A549 (cell line): Measurements from ENCODE around the gene CHAF1A. TPM values are rescaled to one million over a fixed set of nuclear protein-coding genes. Genes with fewer than 3 reads are reported as not detected.

Experiments
- ATAC-seq, 2 experiments: fragments of 200-7000 bp in 1 of 2; fragments of >200 bp in 1 of 2; cut with Nextera tagmentation in 1 of 2; cut with Tn5 transposase in 1 of 2; 3 replicates each; pipeline versions ENCODE4 v1.8.0 to v1.9.1; 2018 to 2020; ENCODE audit warnings: mild to moderate bottlenecking in 1 of 2, moderate library complexity in 1 of 2
- CTCF ChIA-PET: fragments of 300-600 bp; sonication (Branson Sonifier 250); formaldehyde crosslinking; extraction: SDS; loops from one replicate; lab custom pipeline; 2021; ENCODE audit warnings: antibody characterized with exemption, inconsistent platforms; lab: Yijun Ruan, JAX
- POLR2A ChIA-PET: fragments of 350-600 bp; formaldehyde crosslinking; extraction: SDS; loops from one replicate; lab custom pipeline; 2021; ENCODE audit warnings: antibody characterized with exemption, inconsistent platforms; lab: Yijun Ruan, JAX
- DNase-seq, 2 experiments: peaks; one replicate each; pipeline versions ENCODE4 v3.0.0 to v3.0.0-alpha.2; 2011 to 2016; ENCODE audit warnings: low read depth in 1 of 2, low spot score in 1 of 2
- FAIRE-seq: peaks from 2 replicates; lab custom pipeline; 2011; peaks lifted over from hg19 to GRCh38; lab: Jason Lieb, UNC
- H3K27ac ChIP-seq, 2 experiments: fragments of >200 bp; sonication (Bioruptor Twin); formaldehyde crosslinking; 3 replicates each; pipeline ENCODE4 v1.5.1; 2016 to 2017
- H3K4me1 ChIP-seq: fragments of >200 bp; sonication (Bioruptor Twin); formaldehyde crosslinking; 3 replicates; pipeline ENCODE4 v1.6.1; 2016
- H3K4me2 ChIP-seq: fragments of >200 bp; sonication (Bioruptor Twin); formaldehyde crosslinking; 3 replicates; pipeline ENCODE4 v1.6.1; 2016
- H3K4me3 ChIP-seq: fragments of >200 bp; sonication (Bioruptor Twin); formaldehyde crosslinking; 3 replicates; pipeline ENCODE4 v1.5.1; 2016
- H3K9me3 ChIP-seq: fragments of >200 bp; sonication (Bioruptor Twin); formaldehyde crosslinking; 3 replicates; pipeline ENCODE4 v1.6.1; 2016
- BCL3 ChIP-seq: fragments of >200 bp; sonication (Bioruptor Twin); formaldehyde crosslinking; IDR thresholded peaks from 3 replicates; pipeline ENCODE4 v1.6.1; 2016
- CHD2 ChIP-seq: fragments of 150-350 bp; IDR thresholded peaks from 2 replicates; pipeline ENCODE4 v1.6.1; 2014; ENCODE audit warnings: low read length; ENCODE audit not compliant: partially characterized antibody
- CHD4 ChIP-seq: fragments of 200-600 bp; sonication (generic); IDR thresholded peaks from 2 replicates; pipeline ENCODE4 v1.6.1; 2016; ENCODE audit warnings: antibody characterized with exemption, mild to moderate bottlenecking, borderline replicate concordance
- CTCF ChIP-seq: fragments of >200 bp; sonication (Bioruptor Twin); formaldehyde crosslinking; IDR thresholded peaks from 3 replicates; pipeline ENCODE4 v1.5.1; 2016
- EP300 ChIP-seq, 2 experiments: fragments of >200 bp; sonication (Bioruptor Twin); formaldehyde crosslinking; IDR thresholded peaks; 2 replicates in 1 of 2; 3 replicates in 1 of 2; pipeline ENCODE4 v1.6.1; 2016 to 2017
- FOSL2 ChIP-seq, 2 experiments: fragments of 450-650 bp in 1 of 2; fragments of >200 bp in 1 of 2; sonication (Bioruptor Twin) in 1 of 2; formaldehyde crosslinking; IDR thresholded peaks; 2 replicates each; pipeline versions ENCODE4 v1.5.0 to v1.6.1; 2016 to 2020; ENCODE audit warnings: mild to moderate bottlenecking in 1 of 2, moderate library complexity in 1 of 2
- GATA3 ChIP-seq: IDR thresholded peaks from 2 replicates; pipeline ENCODE4 v1.6.1; 2012; ENCODE audit warnings: borderline replicate concordance
- HEYL ChIP-seq: fragments of 250-450 bp; sonication (Bioruptor Pico); IDR thresholded peaks from 2 replicates; pipeline ENCODE4 v1.8.0; 2021; ENCODE audit warnings: mild to moderate bottlenecking, moderate library complexity
- HMGXB4 ChIP-seq: fragments of 250-450 bp; sonication (Bioruptor Pico); IDR thresholded peaks from 2 replicates; pipeline ENCODE4 v1.5.0; 2021; ENCODE audit warnings: mild to moderate bottlenecking, moderate library complexity, borderline replicate concordance
- HOXB5 ChIP-seq: fragments of 250-450 bp; sonication (Bioruptor Pico); IDR thresholded peaks from 2 replicates; pipeline ENCODE4 v1.5.0; 2020; ENCODE audit warnings: mild to moderate bottlenecking, moderate library complexity
- KDM1A ChIP-seq: fragments of 200-600 bp; sonication (generic); IDR thresholded peaks from 2 replicates; pipeline ENCODE4 v1.6.1; 2016; ENCODE audit warnings: low read depth, mild to moderate bottlenecking
- KDM5A ChIP-seq: fragments of 200-600 bp; sonication (generic); IDR thresholded peaks from 2 replicates; pipeline ENCODE4 v1.6.1; 2016; ENCODE audit warnings: antibody characterized with exemption, mild to moderate bottlenecking
- PBX3 ChIP-seq: IDR thresholded peaks from 2 replicates; pipeline ENCODE4 v1.6.1; 2012
- PHF8 ChIP-seq: fragments of 200-600 bp; sonication (generic); IDR thresholded peaks from 2 replicates; pipeline ENCODE4 v1.6.1; 2016; ENCODE audit warnings: low read depth, mild to moderate bottlenecking, antibody characterized with exemption, moderate library complexity, borderline replicate concordance
- RAD21 ChIP-seq, 2 experiments: fragments of >200 bp in 1 of 2; sonication (Bioruptor Twin) in 1 of 2; formaldehyde crosslinking in 1 of 2; IDR thresholded peaks in 1 of 2; conservative IDR thresholded peaks in 1 of 2; 2 replicates in 1 of 2; 3 replicates in 1 of 2; pipeline ENCODE4 v1.6.1; 2012 to 2018; ENCODE audit warnings: inconsistent platforms in 1 of 2
- RFX5 ChIP-seq: fragments of 450-650 bp; IDR thresholded peaks from 2 replicates; pipeline ENCODE4 v1.7.1; 2014; ENCODE audit warnings: antibody characterized with exemption, mild to moderate bottlenecking, moderate library complexity
- RNF2 ChIP-seq: fragments of 200-600 bp; sonication (generic); IDR thresholded peaks from 2 replicates; pipeline ENCODE4 v1.6.1; 2016; ENCODE audit warnings: low read depth, mild to moderate bottlenecking, antibody characterized with exemption, moderate library complexity, borderline replicate concordance
- SREBF2 ChIP-seq: fragments of 450-650 bp; IDR thresholded peaks from 2 replicates; pipeline ENCODE4 v1.6.1; 2014; ENCODE audit warnings: mild to moderate bottlenecking, moderate library complexity
- ZC3H11A ChIP-seq: fragments of 450-650 bp; IDR thresholded peaks from 2 replicates; pipeline ENCODE4 v1.6.1; 2014; ENCODE audit warnings: antibody characterized with exemption, mild to moderate bottlenecking
- ZFP36 ChIP-seq: fragments of 450-650 bp; IDR thresholded peaks from 2 replicates; pipeline ENCODE4 v1.6.1; 2014; ENCODE audit warnings: borderline replicate concordance; ENCODE audit not compliant: partially characterized antibody
- ZSCAN20 ChIP-seq: fragments of 250-450 bp; sonication (Bioruptor Pico); IDR thresholded peaks from 2 replicates; pipeline ENCODE4 v1.8.0; 2022; ENCODE audit warnings: mild to moderate bottlenecking, moderate library complexity
- WGBS: methylation state at CpG from one replicate; pipeline ENCODE4 v1.1.6; 2017; ENCODE audit errors: missing lambda C conversion rate; 5-methylcytosine and 5-hydroxymethylcytosine counted together
- polyA plus RNA-seq, 4 experiments: library from polyadenylated mRNA; depleted of rRNA in 3 of 4; stranded (reverse); fragments of >200 nt; fragmentation: RNase III in 1 of 4; extraction: RNeasy Plus Mini Kit Qiagen cat#74134 plus additional on column Dnase treatment in 1 of 4; gene quantifications; 2 replicates in 3 of 4; 3 replicates in 1 of 4; pipeline ENCODE4 v1.2.3, GENCODE V29; 2011 to 2017

Gene CHAF1A
- polyA plus RNA-seq, 2 of the 4 experiments (the other 2 are of a cell fraction): 15.6 to 28.0 TPM

GRCh38 chr19:4363571-4364304, 38.7 kb upstream of the CHAF1A start:
- no peak for TF ChIP-seq ZC3H11A
- no peak for TF ChIP-seq KDM1A
- no peak for TF ChIP-seq BCL3
- TF ChIP-seq HEYL (CRISPR knock-in tag): no peak
- TF ChIP-seq CHD2: no peak
- FAIRE-seq (no peak), ATAC-seq (no peak), DNase-seq (no peak)
- no peak overlapping the region for H3K4me2 ChIP-seq
- peaks cover 20% of the 10 kb centered on the region for H3K4me1 ChIP-seq
- 87% methylated on average over 12 of the region's 26 CpGs for WGBS
- ChIA-PET CTCF (interaction anchor here (1.2 to 6.2 kb wide), 10 partner anchors 8 to 97 kb away, joined by 3 to 51 read pairs (median 8); partner anchors contain the start of genes MPND and SH3GL1), POLR2A (no interaction called here)
- no peaks in the 10 kb centered on the region for H3K9me3 ChIP-seq
- peak overlapping the region in 1 of 2 experiments; percentile 19; a peak in 1 of 6 replicates for H3K27ac ChIP-seq
- no peak overlapping the region for H3K4me3 ChIP-seq

- H3K9me3 ChIP-seq: no peaks in the 10 kb centered on the region
- no CpG with 5 or more reads among the region's 16 CpGs for WGBS
- FAIRE-seq (no peak), ATAC-seq (no peak)
- peaks cover 28% of the 10 kb centered on the region for H3K4me1 ChIP-seq
- no peak overlapping the region for H3K27ac ChIP-seq
- CTCF ChIA-PET: interaction anchor here (0.8 to 3.0 kb wide), 4 partner anchors 11 to 35 kb away, joined by 3 to 21 read pairs (median 6); partner anchors contain the start of gene SH3GL1
- H3K4me2 ChIP-seq: no peak overlapping the region
- H3K4me3 ChIP-seq: no peak overlapping the region
- TF ChIP-seq RNF2 (no peak), SREBF2 (no peak), PHF8 (no peak), CHD4 (no peak), CTCF (no peak), ZC3H11A (no peak), EP300 (IDR thresholded peaks at IDR 0.05) (no peak), ZFP36 (no peak), HMGXB4 (CRISPR knock-in tag) (no peak), ZSCAN20 (CRISPR knock-in tag) (no peak), PBX3 (no peak), HOXB5 (CRISPR knock-in tag) (no peak), KDM5A (no peak), GATA3 (no peak), RFX5 (no peak), RAD21 (conservative IDR thresholded peaks at IDR 0.05 in 1 of 2, IDR thresholded peaks at IDR 0.05 in 1 of 2) (no peak), FOSL2 (IDR thresholded peaks at IDR 0.05) (no peak), FOSL2 (CRISPR knock-in tag; IDR thresholded peaks at IDR 0.05) (no peak)
- TF ChIP-seq, all 56 proteins: peak for 0
- POLR2A ChIA-PET: no interaction called here
- DNase-seq: no peak
These were observed 37.1 kb upstream of the CHAF1A start for GRCh38 chr19:4365341-4365740.
